A673 (cell line): ENCODE results near the gene B9D2. TPM values are rescaled to one million over a fixed set of nuclear protein-coding genes. Genes with fewer than 3 reads are reported as not detected.

Experiments
- BruUV-seq: library from RNA; stranded (reverse); fragments of 400-500 nt; replicated peaks from 2 replicates; lab custom pipeline; 2021; lab: Mats Ljungman, UMichigan
- CTCF ChIA-PET: fragments of 300-600 bp; sonication (Branson Sonifier 250); formaldehyde crosslinking; loops from one replicate; lab custom pipeline; 2022; ENCODE audit warnings: antibody characterized with exemption; lab: Charles Lee
- POLR2A ChIA-PET: fragments of 300-600 bp; sonication (Branson Sonifier 250); formaldehyde crosslinking; loops from one replicate; lab custom pipeline; 2022; ENCODE audit warnings: antibody characterized with exemption; ENCODE audit not compliant: low non-redundant PET; lab: Charles Lee
- DNase-seq: peaks from one replicate; pipeline ENCODE4 v3.0.0-alpha.2; 2015; ENCODE audit warnings: low spot score
- H3K27ac ChIP-seq: fragments of 200-600 bp; sonication (generic); 2 replicates; pipeline ENCODE4 v1.5.1; 2016; ENCODE audit warnings: mixed run types, low read depth, mild to moderate bottlenecking, mixed read lengths, antibody characterized with exemption, low read length; ENCODE audit not compliant: poor library complexity, severe bottlenecking
- H3K27me3 ChIP-seq: fragments of 200-600 bp; sonication (generic); replicated peaks from 2 replicates; pipeline ENCODE4 v1.6.1; 2017; ENCODE audit warnings: mixed run types, low read depth, mild to moderate bottlenecking, mixed read lengths, antibody characterized with exemption, low read length; ENCODE audit not compliant: insufficient read depth, poor library complexity
- H3K36me3 ChIP-seq: fragments of 200-600 bp; sonication (generic); 2 replicates; pipeline ENCODE4 v1.6.1; 2016; ENCODE audit warnings: mixed run types, mild to moderate bottlenecking, mixed read lengths, antibody characterized with exemption, low read length; ENCODE audit not compliant: insufficient read depth, poor library complexity, severe bottlenecking
- H3K4me1 ChIP-seq: fragments of 200-600 bp; sonication (generic); 2 replicates; pipeline ENCODE4 v1.6.1; 2017; ENCODE audit warnings: mixed run types, mild to moderate bottlenecking, mixed read lengths, antibody characterized with exemption, low read length; ENCODE audit not compliant: insufficient read depth, poor library complexity, severe bottlenecking
- H3K4me3 ChIP-seq: fragments of 200-600 bp; sonication (generic); 2 replicates; pipeline ENCODE4 v1.5.1; 2016; ENCODE audit warnings: low read depth, mixed run types, mild to moderate bottlenecking, mixed read lengths, low read length; ENCODE audit not compliant: poor library complexity, severe bottlenecking
- H3K9me3 ChIP-seq: fragments of 200-600 bp; sonication (generic); 2 replicates; pipeline ENCODE4 v1.6.1; 2016; ENCODE audit warnings: mixed run types, low read depth, mild to moderate bottlenecking, mixed read lengths, antibody characterized with exemption, low read length; ENCODE audit not compliant: poor library complexity, severe bottlenecking
- EZH2 ChIP-seq: fragments of 200-600 bp; sonication (generic); IDR thresholded peaks from 2 replicates; pipeline ENCODE4 v1.6.1; 2017; ENCODE audit warnings: borderline replicate concordance, low read depth, mild to moderate bottlenecking, mixed read lengths, antibody characterized with exemption, low read length; ENCODE audit not compliant: poor library complexity, severe bottlenecking
- intact Hi-C: fragments of 100-400 bp; cut with micrococcal nuclease; formaldehyde crosslinking; loops from one replicate; pipeline ENCODE4 v1.10.0; 2022; ENCODE audit not compliant: unreplicated experiment
- total RNA-seq: library from RNA; stranded (reverse); gene quantifications from 2 replicates; pipeline ENCODE4 v1.2.3, GENCODE V29; 2021
- TF ChIP-seq, protein P1 (sequence below): fragments of 300-800, 200-600 bp; sonication (generic); conservative IDR thresholded peaks from 2 replicates; pipeline ENCODE4 v1.5.1; 2017; ENCODE audit warnings: low read depth, mild to moderate bottlenecking, antibody characterized with exemption, low read length, moderate library complexity, mixed read lengths

The B9D2 gene
- total RNA-seq, 1 experiment from 2014 or later, result 10.7 TPM

- H3K36me3 ChIP-seq, result peaks cover 29% of the 10 kb centered on the region
- POLR2A ChIA-PET, result no interaction called here
Measured at GRCh38 chr19:41332000-41332399, 31.9 kb downstream of the B9D2 start.

DNA sequence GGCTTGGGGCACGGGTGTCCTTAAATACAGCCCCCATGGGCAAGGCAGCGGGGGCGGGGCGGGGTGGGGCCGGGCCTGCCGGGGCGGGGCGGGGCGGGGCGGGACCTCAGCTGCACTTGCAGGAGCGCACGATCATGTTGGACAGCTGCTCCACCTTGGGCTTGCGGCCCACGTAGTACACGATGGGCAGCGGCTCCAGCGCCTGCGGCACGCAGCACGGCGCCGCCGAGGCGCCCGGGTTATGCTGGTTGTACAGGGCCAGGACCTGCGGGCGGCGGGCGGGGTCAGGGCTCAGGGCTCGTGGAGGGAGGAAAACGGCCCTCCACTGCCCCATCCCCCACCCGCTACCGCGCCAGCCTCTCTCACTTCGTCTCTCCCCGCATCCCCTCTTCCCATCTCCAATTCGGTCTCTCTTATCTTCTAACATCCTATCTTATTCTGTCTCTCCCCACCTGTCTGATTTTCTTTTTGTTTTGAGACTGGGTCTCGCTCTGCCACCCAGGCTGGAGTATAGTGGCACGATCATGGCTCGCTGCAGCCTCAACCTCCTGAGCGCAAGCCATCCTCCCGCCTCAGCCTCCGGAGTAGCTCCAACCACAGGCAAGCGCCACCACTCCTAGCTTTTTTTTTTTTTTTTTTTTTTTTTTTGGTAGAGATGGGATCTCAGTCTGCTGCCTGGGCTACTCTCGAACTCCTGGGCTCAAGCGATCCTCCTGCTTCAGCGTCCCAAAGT is 32.8 kb downstream of the B9D2 start:
- Histone ChIP-seq H3K4me1 (peaks cover 8% of the 10 kb centered on the region), H3K36me3 (peaks cover 23% of the 10 kb centered on the region), H3K4me3 (no peak overlapping the region), H3K9me3 (no peaks in the 10 kb centered on the region), H3K27ac (no peak overlapping the region), H3K27me3 (no peaks in the 10 kb centered on the region)
- intact Hi-C loops, result no loop called here
- ChIA-PET CTCF (no interaction called here), POLR2A (no interaction called here)
- DNase-seq, result no peak
- no TSS peak for BruUV-seq
- TF ChIP-seq EZH2, result no peak
- TF ChIP-seq, protein P1, sequence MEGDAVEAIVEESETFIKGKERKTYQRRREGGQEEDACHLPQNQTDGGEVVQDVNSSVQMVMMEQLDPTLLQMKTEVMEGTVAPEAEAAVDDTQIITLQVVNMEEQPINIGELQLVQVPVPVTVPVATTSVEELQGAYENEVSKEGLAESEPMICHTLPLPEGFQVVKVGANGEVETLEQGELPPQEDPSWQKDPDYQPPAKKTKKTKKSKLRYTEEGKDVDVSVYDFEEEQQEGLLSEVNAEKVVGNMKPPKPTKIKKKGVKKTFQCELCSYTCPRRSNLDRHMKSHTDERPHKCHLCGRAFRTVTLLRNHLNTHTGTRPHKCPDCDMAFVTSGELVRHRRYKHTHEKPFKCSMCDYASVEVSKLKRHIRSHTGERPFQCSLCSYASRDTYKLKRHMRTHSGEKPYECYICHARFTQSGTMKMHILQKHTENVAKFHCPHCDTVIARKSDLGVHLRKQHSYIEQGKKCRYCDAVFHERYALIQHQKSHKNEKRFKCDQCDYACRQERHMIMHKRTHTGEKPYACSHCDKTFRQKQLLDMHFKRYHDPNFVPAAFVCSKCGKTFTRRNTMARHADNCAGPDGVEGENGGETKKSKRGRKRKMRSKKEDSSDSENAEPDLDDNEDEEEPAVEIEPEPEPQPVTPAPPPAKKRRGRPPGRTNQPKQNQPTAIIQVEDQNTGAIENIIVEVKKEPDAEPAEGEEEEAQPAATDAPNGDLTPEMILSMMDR, result no peak

More at GRCh38 chr19:41332000-41332399, 31.9 kb downstream of the B9D2 start:
- no peak for DNase-seq
- H3K27me3 ChIP-seq, result no peaks in the 10 kb centered on the region
- CTCF ChIA-PET, result no interaction called here
- H3K27ac ChIP-seq, result no peak overlapping the region
- TF ChIP-seq, protein P1, result no peak
- TF ChIP-seq EZH2, result no peak
- intact Hi-C loops, result no loop called here
- H3K9me3 ChIP-seq, result no peaks in the 10 kb centered on the region
- no peak overlapping the region for H3K4me3 ChIP-seq
- BruUV-seq, result no TSS peak
- H3K4me1 ChIP-seq, result peaks cover 4% of the 10 kb centered on the region

DNA sequence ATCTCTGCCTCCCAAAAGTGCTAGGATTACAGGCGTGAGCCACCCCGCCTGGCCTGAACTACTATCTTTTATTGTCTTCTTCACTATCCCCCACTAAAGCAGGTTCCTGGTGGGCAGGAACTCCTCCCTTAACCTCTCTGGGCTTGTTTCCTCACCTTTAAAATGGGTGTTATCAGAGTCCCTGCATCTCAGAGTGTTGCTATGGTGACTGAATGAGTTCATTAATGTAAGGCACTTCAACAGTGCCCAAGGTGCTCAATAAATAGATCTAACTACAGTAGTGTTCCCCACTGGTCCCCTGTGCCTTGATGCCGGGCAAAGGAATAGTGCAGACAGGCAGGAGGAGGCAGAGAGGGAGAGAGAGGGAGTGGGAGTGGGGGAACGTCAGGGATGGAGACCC is 33.5 kb downstream of the B9D2 start:
- ChIA-PET CTCF (no interaction called here), POLR2A (no interaction called here)
- Histone ChIP-seq H3K4me1 (peaks cover 14% of the 10 kb centered on the region), H3K27ac (no peak overlapping the region), H3K27me3 (no peaks in the 10 kb centered on the region), H3K9me3 (no peaks in the 10 kb centered on the region), H3K4me3 (no peak overlapping the region), H3K36me3 (peaks cover 23% of the 10 kb centered on the region)
- intact Hi-C loops, result no loop called here
- DNase-seq, result no peak
- TF ChIP-seq, protein P1, result no peak
- no peak for TF ChIP-seq EZH2
- no TSS peak for BruUV-seq
